Lung (tissue), 12 donors: ENCODE measurements around the gene PLXNB3. TPM values are rescaled to one million over a fixed set of nuclear protein-coding genes. Genes with fewer than 3 reads are reported as not detected.

Experiments used
- ATAC-seq: fragments of 200-7000 bp; cut with Tn5 transposase; one replicate; pipeline ENCODE4 v1.9.1; 2020; ENCODE audit warnings: moderate number of reproducible peaks; ENCODE audit not compliant: insufficient read depth, low FRiP score
- DNase-seq, 3 donors: peaks; one replicate each; pipeline ENCODE4 v3.0.0-alpha.2; 2013 to 2017
- H3K27ac ChIP-seq, 2 donors: one replicate each; pipeline ENCODE4 v1.5.1; 2013; ENCODE audit warnings: mild to moderate bottlenecking in 2 of 2, moderate library complexity in 2 of 2, control low read depth in 1 of 2, inconsistent platforms in 1 of 2, low read depth in 1 of 2, low read length in 1 of 2
- H3K27me3 ChIP-seq, 3 donors: one replicate each; pipeline ENCODE4 v1.5.1; 2013; ENCODE audit warnings: low read length in 2 of 3; ENCODE audit not compliant: control insufficient read depth in 3 of 3, insufficient read depth in 3 of 3
- H3K36me3 ChIP-seq, 4 donors: one replicate each; pipeline ENCODE4 v1.5.1; 2013; ENCODE audit warnings: low read length in 4 of 4, mild to moderate bottlenecking in 1 of 4, moderate library complexity in 1 of 4; ENCODE audit not compliant: control insufficient read depth in 4 of 4, insufficient read depth in 4 of 4
- H3K4me1 ChIP-seq, 5 donors: one replicate each; pipeline ENCODE4 v1.5.1; 2013; ENCODE audit warnings: low read length in 5 of 5, mild to moderate bottlenecking in 2 of 5, moderate library complexity in 1 of 5; ENCODE audit not compliant: control insufficient read depth in 5 of 5, insufficient read depth in 5 of 5
- H3K4me3 ChIP-seq: one replicate; pipeline ENCODE4 v1.5.1; 2013; ENCODE audit warnings: mild to moderate bottlenecking, control low read depth, moderate library complexity
- H3K9ac ChIP-seq, 2 donors: one replicate each; pipeline ENCODE4 v1.5.1; 2013; ENCODE audit warnings: low read length in 2 of 2, control low read depth in 1 of 2; ENCODE audit not compliant: insufficient read depth in 1 of 2
- H3K9me3 ChIP-seq, 4 donors: one replicate each; pipeline ENCODE4 v1.5.1; 2013; ENCODE audit warnings: low read length in 3 of 4, mild to moderate bottlenecking in 1 of 4, moderate library complexity in 1 of 4; ENCODE audit not compliant: control insufficient read depth in 4 of 4, insufficient read depth in 3 of 4
- CTCF ChIP-seq: IDR thresholded peaks from 2 replicates; pipeline ENCODE4 v1.5.1; 2012; ENCODE audit warnings: mild to moderate bottlenecking; ENCODE audit errors: control extremely low read depth, extremely low read depth
- WGBS, 2 donors: extraction: QIAGEN DNeasy Blood & Tissue Kit; methylation state at CpG; one replicate each; pipeline ENCODE4 v1.1.7; 2013; 5-methylcytosine and 5-hydroxymethylcytosine counted together
- polyA plus RNA-seq, 2 donors: library from polyadenylated mRNA; stranded (reverse); fragments of 200-250 nt; gene quantifications; one replicate each; pipeline ENCODE4 v1.2.1, GENCODE V29; 2013
- total RNA-seq, 2 donors: library from RNA; depleted of rRNA in 1 of 2; stranded (reverse); fragments of >200 nt in 1 of 2; gene quantifications; one replicate each; pipeline ENCODE4 v1.2.1, GENCODE V29; 2014 to 2021
- donor health status: control.
- donor health status: control.
- donor health status: Bipolar disorder and iron deficiency.
- donor health status: healthy.
- donor health status: DM: yes; HTN: yes; CAD: no.

PLXNB3 gene
- total and polyA plus RNA-seq, 4 donors = 1.0 to 2.6 (median 1.5) TPM

- H3K9ac ChIP-seq = no peak overlapping the region
- H3K27ac ChIP-seq = no peak overlapping the region
- peaks cover 0 to 2% (median 0%) of the 10 kb centered on the region in 4 donors for H3K9me3 ChIP-seq
- H3K4me1 ChIP-seq = no peaks in the 10 kb centered on the region
- no peaks in the 10 kb centered on the region for H3K36me3 ChIP-seq
- TF ChIP-seq CTCF = no peak
- 78 to 85% methylated on average over 6 to 21 of the region's 21 CpGs for WGBS, 2 donors
- H3K27me3 ChIP-seq = no peaks in the 10 kb centered on the region
- H3K4me3 ChIP-seq = no peak overlapping the region
- no peak for ATAC-seq
- DNase-seq = no peak
These were observed 8.5 kb downstream of the PLXNB3 start for GRCh38 chrX:153772316-153773217.

GRCh38 chrX:153773218-153773611, 9.2 kb downstream of the PLXNB3 start:
- Histone ChIP-seq H3K27me3 (no peaks in the 10 kb centered on the region), H3K9me3 (peaks cover 0 to 2% (median 0%) of the 10 kb centered on the region in 4 donors), H3K27ac (no peak overlapping the region), H3K9ac (no peak overlapping the region), H3K4me3 (no peak overlapping the region), H3K36me3 (no peaks in the 10 kb centered on the region), H3K4me1 (no peaks in the 10 kb centered on the region)
- DNase-seq (peak in 1 of 3 donors; percentile 9), ATAC-seq (no peak)
- no peak for TF ChIP-seq CTCF
- WGBS, 2 donors = 96 to 98% methylated on average over 13 to 23 of the region's 23 CpGs

- no peaks in the 10 kb centered on the region for H3K27me3 ChIP-seq
- H3K36me3 ChIP-seq = no peaks in the 10 kb centered on the region
- DNase-seq (peak in 1 of 3 donors; percentile 9), ATAC-seq (peak; percentile 14)
- H3K4me3 ChIP-seq = no peak overlapping the region
- TF ChIP-seq CTCF = no peak
- no peaks in the 10 kb centered on the region for H3K4me1 ChIP-seq
- H3K27ac ChIP-seq = no peak overlapping the region
- H3K9ac ChIP-seq = no peak overlapping the region
- peaks cover 0 to 2% (median 0%) of the 10 kb centered on the region in 4 donors for H3K9me3 ChIP-seq
- 94 to 96% methylated on average over 21 to 48 of the region's 48 CpGs for WGBS, 2 donors
These were observed 9.9 kb downstream of the PLXNB3 start for GRCh38 chrX:153773741-153774575.
